ENCODE results near the gene SCN4A.
"Not testable (repeated sequence)": the region's sequence is repeated elsewhere in the genome, so short reads cannot be mapped to it uniquely, and the experiment has no call there.

SCN4A gene

GRCh38 chr17:63914471-63914870 lies 58.2 kb downstream of the SCN4A start:
- ATAC-seq (replicated peaks) (no peak), DNase-seq (no peak)
- Mint-ChIP-seq H3K27me3 (peaks cover 10 to 17% of the 10 kb centered on the region in 2 donors), H3K4me1 (ENCODE audit: low read depth in 2 of 2) (peaks cover 9 to 13% of the 10 kb centered on the region in 2 donors), H3K36me3 (ENCODE audit: insufficient read depth) (peaks cover 4% of the 10 kb centered on the region), H3K9me3 (no peaks in the 10 kb centered on the region), H3K27ac (no peak overlapping the region), H3K4me3 (no peak overlapping the region)

- Mint-ChIP-seq H3K4me3 (no peak overlapping the region), H3K27me3 (peaks cover 5 to 9% of the 10 kb centered on the region in 2 donors), H3K9me3 (no peaks in the 10 kb centered on the region), H3K36me3 (ENCODE audit: insufficient read depth) (peaks cover 4% of the 10 kb centered on the region), H3K4me1 (ENCODE audit: low read depth in 2 of 2) (peaks cover 3 to 8% of the 10 kb centered on the region in 2 donors), H3K27ac (no peak overlapping the region)
- ATAC-seq (replicated peaks) (peak; percentile 81), DNase-seq (peak; percentile 60 to 71 (median 64))
Measured at GRCh38 chr17:63911657-63912100, 61.0 kb downstream of the SCN4A start.

- ATAC-seq (replicated peaks) (no peak), DNase-seq (no peak)
- Mint-ChIP-seq H3K9me3 (no peaks in the 10 kb centered on the region), H3K36me3 (ENCODE audit: insufficient read depth) (peaks cover 7% of the 10 kb centered on the region), H3K27ac (no peak within 1 kb of the TSS), H3K27me3 (peaks cover 5 to 9% of the 10 kb centered on the region in 2 donors), H3K4me3 (no peak within 1 kb of the TSS), H3K4me1 (ENCODE audit: low read depth in 2 of 2) (peaks cover 3 to 8% of the 10 kb centered on the region in 2 donors)
Measured at GRCh38 chr17:63911041-63911635, 61.6 kb downstream of the SCN4A start, which contains the start of gene CSHL1. Gene CSHL1, minus strand, starts transcription at chr17:63911258. Its CDS starts 62 bp downstream, at chr17:63911196.

GRCh38 chr17:63910096-63910495 lies 62.6 kb downstream of the SCN4A start:
- H3K36me3 Mint-ChIP-seq (ENCODE audit: insufficient read depth) = peaks cover 7% of the 10 kb centered on the region
- DNase-seq (no peak), ATAC-seq (replicated peaks) (no peak)
- no peaks in the 10 kb centered on the region for H3K9me3 Mint-ChIP-seq
- no peak overlapping the region for H3K27ac Mint-ChIP-seq
- peaks cover 3 to 8% of the 10 kb centered on the region in 2 donors for H3K4me1 Mint-ChIP-seq (ENCODE audit: low read depth in 2 of 2)
- H3K27me3 Mint-ChIP-seq = peaks cover 5 to 9% of the 10 kb centered on the region in 2 donors
- no peak overlapping the region for H3K4me3 Mint-ChIP-seq

- H3K27me3 Mint-ChIP-seq; H3K27ac Mint-ChIP-seq; ATAC-seq (replicated peaks); H3K36me3 Mint-ChIP-seq (ENCODE audit: insufficient read depth); DNase-seq; H3K4me1 Mint-ChIP-seq (ENCODE audit: low read depth in 2 of 2); H3K9me3 Mint-ChIP-seq; H3K4me3 Mint-ChIP-seq: not testable (repeated sequence)
Measured at GRCh38 chr17:63909586-63909985, 63.1 kb downstream of the SCN4A start.

- not testable (repeated sequence) for ATAC-seq (replicated peaks); H3K36me3 Mint-ChIP-seq (ENCODE audit: insufficient read depth); DNase-seq; H3K27ac Mint-ChIP-seq; H3K9me3 Mint-ChIP-seq; H3K4me3 Mint-ChIP-seq
- H3K4me1 Mint-ChIP-seq (ENCODE audit: low read depth in 2 of 2) = peaks cover 7 to 12% of the 10 kb centered on the region in 2 donors
- H3K27me3 Mint-ChIP-seq = peaks cover 5 to 16% of the 10 kb centered on the region in 2 donors
Measured at GRCh38 chr17:63907161-63907778, 65.4 kb downstream of the SCN4A start.

- H3K4me1 Mint-ChIP-seq (ENCODE audit: low read depth in 2 of 2); DNase-seq; H3K27ac Mint-ChIP-seq; H3K36me3 Mint-ChIP-seq (ENCODE audit: insufficient read depth); ATAC-seq (replicated peaks); H3K4me3 Mint-ChIP-seq; H3K9me3 Mint-ChIP-seq: not testable (repeated sequence)
- peaks cover 7 to 17% of the 10 kb centered on the region in 2 donors for H3K27me3 Mint-ChIP-seq
Measured at GRCh38 chr17:63904796-63905195, 67.9 kb downstream of the SCN4A start.

GRCh38 chr17:63903787-63904201 lies 68.9 kb downstream of the SCN4A start:
- not testable (repeated sequence) for H3K4me1 Mint-ChIP-seq (ENCODE audit: low read depth in 2 of 2); H3K9me3 Mint-ChIP-seq; H3K4me3 Mint-ChIP-seq; H3K36me3 Mint-ChIP-seq (ENCODE audit: insufficient read depth); H3K27ac Mint-ChIP-seq
- ATAC-seq (replicated peaks) (peak; percentile 73), DNase-seq (peak; percentile 28 to 39 (median 33))
- H3K27me3 Mint-ChIP-seq = peaks cover 7 to 17% of the 10 kb centered on the region in 2 donors

- not testable (repeated sequence) for ATAC-seq (replicated peaks); H3K9me3 Mint-ChIP-seq; H3K4me3 Mint-ChIP-seq; H3K4me1 Mint-ChIP-seq (ENCODE audit: low read depth in 2 of 2); H3K27ac Mint-ChIP-seq; DNase-seq; H3K36me3 Mint-ChIP-seq (ENCODE audit: insufficient read depth)
- H3K27me3 Mint-ChIP-seq = peaks cover 7 to 17% of the 10 kb centered on the region in 2 donors
Measured at GRCh38 chr17:63901971-63902370, 70.7 kb downstream of the SCN4A start.

GRCh38 chr17:63898899-63899798 lies 73.6 kb downstream of the SCN4A start:
- not testable (repeated sequence) for H3K36me3 Mint-ChIP-seq (ENCODE audit: insufficient read depth); H3K4me1 Mint-ChIP-seq (ENCODE audit: low read depth in 2 of 2); H3K4me3 Mint-ChIP-seq; H3K9me3 Mint-ChIP-seq
- Mint-ChIP-seq H3K27me3 (peaks cover 7 to 17% of the 10 kb centered on the region in 2 donors), H3K27ac (peak overlapping the region in 1 of 2 donors; percentile 10)
- ATAC-seq (replicated peaks) = peak; percentile 78
- DNase-seq = peak in 1 of 3 experiments; percentile 12

- ATAC-seq (replicated peaks); H3K27ac Mint-ChIP-seq; H3K4me3 Mint-ChIP-seq; H3K4me1 Mint-ChIP-seq (ENCODE audit: low read depth in 2 of 2); H3K36me3 Mint-ChIP-seq (ENCODE audit: insufficient read depth); H3K27me3 Mint-ChIP-seq; H3K9me3 Mint-ChIP-seq; DNase-seq: not testable (repeated sequence)
Measured at GRCh38 chr17:63896524-63897354, 76.0 kb downstream of the SCN4A start, which contains the start of gene CSH1. Gene CSH1, minus strand, starts transcription at chr17:63896574. Its CDS starts 63 bp downstream, at chr17:63896511.

- DNase-seq; H3K4me3 Mint-ChIP-seq; H3K9me3 Mint-ChIP-seq; H3K4me1 Mint-ChIP-seq (ENCODE audit: low read depth in 2 of 2); H3K27ac Mint-ChIP-seq; ATAC-seq (replicated peaks); H3K27me3 Mint-ChIP-seq; H3K36me3 Mint-ChIP-seq (ENCODE audit: insufficient read depth): not testable (repeated sequence)
Measured at GRCh38 chr17:63894821-63895220, 77.9 kb downstream of the SCN4A start.

GRCh38 chr17:63894021-63894420 lies 78.7 kb downstream of the SCN4A start:
- H3K4me3 Mint-ChIP-seq; H3K36me3 Mint-ChIP-seq (ENCODE audit: insufficient read depth); H3K27ac Mint-ChIP-seq; H3K9me3 Mint-ChIP-seq; DNase-seq; ATAC-seq (replicated peaks); H3K27me3 Mint-ChIP-seq; H3K4me1 Mint-ChIP-seq (ENCODE audit: low read depth in 2 of 2): not testable (repeated sequence)
